Stimulated activated CD8-positive, alpha-beta memory T cell treated with anti-CD3 and anti-CD28 coated beads, Interleukin-7, amount 100 ng/mL, for 48 hours (primary cell): Measurements from ENCODE around the gene RIN3.

Source experiments
- DNase-seq, 2 donors: peaks; one replicate each; pipeline ENCODE4 v3.0.0-alpha.2; 2020; ENCODE audit warnings: low read depth in 1 of 2; ENCODE audit errors: extremely low read depth in 1 of 2

The RIN3 gene

DNA sequence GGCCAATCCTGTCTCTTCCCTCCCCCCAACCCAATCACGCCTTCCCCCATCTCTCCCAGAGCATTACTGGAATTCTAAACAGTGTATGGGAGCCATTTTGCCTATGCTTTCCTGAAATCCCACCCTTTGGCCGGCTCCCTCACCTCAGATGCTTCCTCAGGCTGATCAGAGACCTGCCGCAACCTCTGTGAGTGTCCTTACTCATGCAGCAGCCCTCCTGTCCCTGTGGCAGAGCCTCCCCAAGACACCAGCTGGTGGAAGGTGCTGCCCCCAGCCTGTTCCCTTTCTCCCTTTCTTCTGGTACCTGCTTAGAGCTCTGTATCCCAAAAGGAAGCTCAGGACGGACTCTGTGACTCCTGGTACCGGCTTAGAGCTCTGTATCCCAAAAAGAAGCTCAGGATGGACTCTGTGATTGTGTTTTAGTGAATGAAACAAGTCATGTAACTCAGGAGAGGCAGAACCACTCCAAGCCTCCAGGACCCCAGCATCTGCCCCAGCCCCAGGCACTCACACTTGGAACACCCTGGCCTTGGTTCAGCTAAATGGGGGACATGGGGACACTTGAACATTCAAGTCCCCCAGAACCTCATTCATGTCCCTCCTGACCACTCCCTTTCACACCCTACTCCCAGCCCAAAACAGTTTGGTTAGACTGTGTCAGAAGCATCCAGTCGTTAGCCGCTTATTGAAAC lies 29.3 kb upstream of the RIN3 start:
- no peak for DNase-seq

DNA sequence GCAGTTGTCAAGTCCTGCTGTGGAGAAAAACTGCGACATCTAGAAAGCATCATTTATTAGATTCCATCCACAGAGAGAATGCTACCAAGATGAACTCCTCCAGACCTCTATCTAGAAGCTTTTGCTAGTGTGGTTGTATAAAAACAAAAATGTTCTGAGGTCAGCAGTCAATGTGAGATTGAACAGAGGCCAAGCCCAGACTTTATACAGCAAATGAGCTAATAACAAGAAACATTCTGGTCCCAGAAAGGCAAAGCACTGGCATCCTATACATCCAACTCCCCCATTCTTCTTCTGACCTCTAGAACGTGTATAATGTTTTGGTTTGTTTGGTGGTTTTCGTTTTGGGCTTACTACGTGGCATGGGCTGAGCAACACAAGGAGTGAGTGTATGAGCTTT lies 26.7 kb upstream of the RIN3 start:
- DNase-seq, result no peak

- no peak for DNase-seq
These were observed 26.0 kb upstream of the RIN3 start for GRCh38 chr14:92487513-92488133.

GRCh38 chr14:92489394-92490238 lies 24.0 kb upstream of the RIN3 start:
- no peak for DNase-seq

DNA sequence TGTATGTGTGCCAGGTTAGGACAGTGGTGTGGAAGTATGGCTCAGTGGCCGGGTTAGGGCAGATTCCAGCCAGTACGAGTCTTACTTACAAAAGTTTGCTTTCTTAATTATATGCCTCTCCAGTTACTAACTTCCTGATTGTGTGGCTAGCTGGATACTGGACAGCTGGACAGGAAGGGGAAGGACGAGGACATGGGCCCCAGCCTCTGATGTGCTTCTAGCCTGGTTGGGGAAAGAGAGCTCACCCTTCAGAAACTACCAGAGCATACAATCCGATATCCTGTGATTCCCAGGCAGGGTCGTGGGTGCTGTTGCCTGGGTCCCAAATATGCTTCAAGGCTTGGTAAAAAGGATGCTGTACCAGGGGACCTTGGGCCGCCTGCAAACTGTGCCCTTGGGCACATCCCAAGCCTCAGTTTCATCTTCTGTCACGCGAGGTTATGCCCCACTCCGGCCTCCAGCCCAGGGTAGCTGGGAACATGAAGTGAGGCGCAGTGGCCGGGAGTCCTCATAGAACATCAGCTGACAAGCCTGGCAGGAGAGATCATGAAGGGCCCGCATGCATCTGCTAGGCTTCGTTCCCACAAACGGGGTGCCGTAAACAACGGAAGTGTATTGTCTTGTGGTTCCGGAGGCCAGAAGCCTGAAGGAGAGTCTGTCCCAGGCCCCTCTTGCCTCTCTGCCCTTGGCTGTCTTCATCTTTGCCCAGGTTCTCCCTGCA lies 23.2 kb upstream of the RIN3 start:
- DNase-seq, result no peak

- no peak for DNase-seq
These were observed 21.8 kb upstream of the RIN3 start for GRCh38 chr14:92491782-92492181.

GRCh38 chr14:92492258-92492657 lies 21.3 kb upstream of the RIN3 start:
- DNase-seq, result no peak

- no peak for DNase-seq
These were observed 20.6 kb upstream of the RIN3 start for GRCh38 chr14:92493024-92493423.

- no peak for DNase-seq
These were observed 20.1 kb upstream of the RIN3 start for GRCh38 chr14:92493492-92493891.

DNA sequence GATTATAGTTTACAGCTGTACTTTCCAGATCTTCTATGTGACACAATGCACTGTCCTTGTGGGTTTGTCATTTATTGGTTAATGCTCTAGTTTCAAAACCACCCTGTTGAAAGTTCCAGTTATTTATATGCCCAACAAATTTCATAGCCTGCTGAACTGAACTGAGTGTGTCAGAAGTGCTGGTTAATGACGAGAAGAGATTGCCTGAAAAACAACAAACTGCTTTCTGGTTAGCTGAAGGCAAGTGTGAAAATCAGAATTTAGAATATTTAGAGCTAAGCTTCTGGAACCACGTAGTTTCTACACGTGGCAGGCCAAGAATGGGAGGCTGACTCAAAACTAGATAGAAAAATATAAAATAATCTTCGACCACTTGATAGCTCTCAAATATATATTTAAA lies 19.1 kb upstream of the RIN3 start:
- DNase-seq, result no peak

DNA sequence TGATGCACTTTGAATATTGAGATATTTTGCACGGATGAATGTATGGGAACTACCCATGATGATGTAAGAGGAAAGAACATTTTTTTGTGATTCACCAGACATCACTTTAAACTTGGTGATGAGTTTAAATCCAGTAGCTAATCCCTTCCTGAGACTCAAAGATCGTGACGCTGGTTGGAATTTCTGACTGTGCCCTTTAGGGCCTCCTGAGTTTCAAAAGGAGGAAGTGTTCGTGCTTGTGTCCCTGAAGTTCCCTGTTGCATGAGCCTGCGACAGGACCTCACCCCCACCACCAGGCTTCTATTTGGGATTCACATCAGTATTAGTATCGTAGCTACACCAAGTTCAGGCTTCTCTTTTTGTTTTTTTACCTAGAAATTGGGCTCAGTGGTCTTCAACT lies 18.6 kb upstream of the RIN3 start:
- DNase-seq, result no peak

DNA sequence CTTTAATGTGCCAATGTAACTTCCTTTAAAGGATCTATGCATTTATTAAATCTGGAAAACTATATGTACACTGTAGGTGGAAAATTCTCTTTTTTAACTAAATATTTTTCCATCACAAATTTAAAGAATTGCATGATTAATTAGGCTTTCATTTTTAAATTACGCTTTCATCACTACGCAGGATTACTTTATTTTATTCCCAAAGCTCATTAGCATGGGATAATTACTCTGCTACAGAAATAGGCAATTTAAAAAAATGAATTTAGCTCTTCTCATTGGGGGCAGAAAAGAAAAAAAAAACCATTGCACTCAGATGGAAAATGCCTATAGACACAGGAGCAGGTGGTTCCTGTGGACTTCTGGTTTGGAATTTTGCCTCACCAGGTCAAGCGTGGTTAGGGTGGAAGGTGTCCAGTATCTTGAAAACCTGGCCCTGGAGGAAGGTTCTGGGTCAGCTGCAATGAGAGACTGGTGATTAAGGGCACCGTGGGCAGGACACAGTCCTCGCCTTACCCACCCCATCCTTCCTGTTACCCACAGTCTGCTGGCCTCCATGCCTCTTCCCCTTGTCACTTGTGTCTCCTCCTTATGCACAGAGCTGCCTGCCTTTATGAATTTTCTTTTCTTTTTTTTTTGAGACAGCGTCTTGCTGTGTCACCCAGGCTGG lies 17.3 kb upstream of the RIN3 start:
- DNase-seq, result no peak

DNA sequence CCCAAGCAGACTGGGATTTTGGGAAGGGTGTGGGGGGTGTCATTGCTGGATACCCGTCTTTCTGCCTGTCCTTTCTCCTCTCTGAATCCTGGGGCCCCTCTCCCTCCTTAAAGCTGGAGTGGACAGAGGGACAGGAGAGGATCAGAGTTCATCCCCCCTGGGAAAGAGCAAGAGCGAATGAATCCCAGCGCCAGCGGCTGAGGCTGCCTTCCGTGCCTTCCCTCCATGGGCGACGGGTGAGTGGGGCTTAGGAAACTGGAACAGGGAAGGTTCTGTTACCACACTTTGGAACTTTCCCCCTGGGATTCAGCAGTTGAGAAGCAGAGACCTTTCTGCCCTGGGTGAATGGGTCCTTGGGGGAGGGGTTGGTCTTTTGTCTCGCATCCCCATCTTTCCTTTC lies 16.2 kb upstream of the RIN3 start:
- DNase-seq, result no peak

DNA sequence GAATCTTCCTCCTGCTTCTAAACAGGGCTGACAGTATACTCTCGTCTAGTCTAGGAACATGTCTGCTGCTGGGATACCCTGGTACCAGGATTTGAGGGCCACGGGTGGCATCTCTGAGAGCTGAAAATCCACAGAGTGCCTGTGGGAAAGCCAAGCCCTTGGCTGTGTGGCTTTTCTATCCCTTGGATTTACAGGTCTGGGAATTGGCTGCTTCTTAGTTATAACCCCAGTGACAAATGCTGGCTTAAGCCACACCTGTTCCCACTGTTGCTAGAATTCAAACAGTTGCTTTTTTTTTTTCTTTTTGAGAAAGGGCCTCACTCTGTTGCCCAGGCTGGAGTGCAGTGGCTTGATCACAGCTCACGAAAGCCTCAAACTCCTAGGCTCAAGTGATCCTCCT lies 14.3 kb upstream of the RIN3 start:
- DNase-seq, result no peak

DNA sequence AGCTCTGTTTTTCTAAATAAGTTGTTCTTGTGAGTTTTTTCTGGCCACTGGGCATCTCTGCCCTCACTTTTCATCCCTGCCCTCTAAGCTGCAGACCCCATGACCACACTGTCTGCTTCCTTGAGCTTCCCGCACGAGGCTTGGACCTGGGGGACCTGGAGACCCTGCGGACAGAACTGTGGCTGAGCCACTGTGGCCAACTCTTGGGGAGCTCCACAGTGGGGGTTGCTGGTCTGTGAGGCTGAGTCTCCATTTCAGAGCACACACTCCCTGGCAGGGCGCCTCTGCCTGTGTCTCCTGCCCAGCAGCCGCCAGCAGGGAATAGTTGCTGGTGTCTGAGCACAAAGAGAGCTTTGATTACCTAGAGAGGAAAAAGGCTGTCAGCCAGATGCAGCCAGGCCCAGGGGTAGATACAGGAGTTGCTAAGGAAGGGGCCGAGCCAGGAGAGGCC lies 13.1 kb upstream of the RIN3 start:
- no peak for DNase-seq

GRCh38 chr14:92501891-92502351 lies 11.7 kb upstream of the RIN3 start:
- DNase-seq, result no peak

DNA sequence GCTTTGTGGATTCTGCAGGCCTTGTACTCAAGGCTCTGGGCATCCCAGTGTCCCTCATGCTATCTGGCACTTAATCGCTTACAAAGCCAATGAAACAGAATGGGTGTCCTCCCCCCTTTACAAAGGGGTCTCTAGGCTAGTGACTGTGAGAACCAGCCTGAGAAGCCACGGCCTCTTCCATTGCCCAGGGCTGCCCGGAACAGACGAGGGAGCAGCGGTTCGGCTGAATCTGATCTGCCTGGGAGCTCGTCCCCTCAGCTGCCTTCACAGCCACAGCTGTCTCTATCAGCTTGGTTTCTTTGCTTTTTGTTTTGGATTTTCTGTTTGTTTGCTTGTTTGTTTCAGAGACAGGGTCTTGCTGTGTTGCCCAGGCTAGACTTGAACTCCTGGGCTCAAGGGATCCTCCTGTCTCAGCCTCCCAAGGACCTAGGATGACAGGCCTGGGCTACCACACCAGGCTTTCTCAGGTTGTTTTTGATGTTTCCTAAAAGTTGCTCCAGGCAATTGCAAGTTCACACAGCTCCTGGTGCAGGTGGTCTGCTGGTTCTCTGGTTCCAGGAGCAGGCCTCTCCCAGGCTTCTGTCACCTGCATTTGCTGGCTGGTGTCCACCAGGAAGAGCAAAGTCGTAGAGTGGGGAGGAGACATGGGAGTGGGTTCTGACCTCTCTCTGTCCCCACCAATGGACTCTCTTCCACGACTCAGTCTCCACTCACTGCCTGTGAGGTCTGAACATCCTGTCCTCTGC lies 10.9 kb upstream of the RIN3 start:
- DNase-seq, result no peak

GRCh38 chr14:92503756-92504491 lies 9.7 kb upstream of the RIN3 start:
- DNase-seq, result no peak

DNA sequence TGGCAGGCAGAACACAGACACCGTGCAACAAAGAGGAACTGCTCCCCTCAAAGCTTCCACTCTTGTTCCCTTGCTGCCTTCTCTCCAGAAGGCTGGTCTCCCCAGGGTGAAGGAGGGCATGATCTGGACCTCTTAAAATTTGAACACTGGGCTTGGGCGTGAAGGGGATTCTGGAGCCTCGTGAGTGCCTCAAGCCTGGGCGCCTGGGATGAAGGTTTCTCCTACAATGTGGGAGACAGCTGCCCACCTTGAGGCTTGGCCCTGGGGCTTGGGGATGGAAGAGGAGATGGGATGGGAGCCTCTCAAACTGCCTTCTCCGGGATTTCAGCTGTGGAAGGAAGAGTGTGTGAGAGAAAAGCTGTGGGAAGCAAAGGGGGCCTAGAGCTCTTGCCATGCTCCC lies 7.8 kb upstream of the RIN3 start:
- DNase-seq, result no peak
